Dendritic cell treated with granulocyte-macrophage colony-stimulating factor and Interleukin-4, amounts not matched to agents 40 ng/mL and 50 ng/mL, for 4 days (primary cell): ENCODE measurements around the gene TC2N.
"Not testable (repeated sequence)": the region's sequence is repeated elsewhere in the genome, so short reads cannot be mapped to it uniquely, and the experiment has no call there.

Experiments
- H3K27ac Mint-ChIP-seq: one replicate; pipeline ENCODE4 v1.8.0; 2022; ENCODE audit warnings: mild to moderate bottlenecking, mixed read lengths
- H3K27me3 Mint-ChIP-seq: one replicate; pipeline ENCODE4 v1.8.0; 2022; ENCODE audit warnings: mild to moderate bottlenecking, mixed read lengths
- H3K36me3 Mint-ChIP-seq: one replicate; pipeline ENCODE4 v1.8.0; 2022; ENCODE audit warnings: low read depth, mixed read lengths
- H3K4me1 Mint-ChIP-seq: one replicate; pipeline ENCODE4 v1.8.0; 2022; ENCODE audit warnings: low read depth, mixed read lengths
- H3K4me3 Mint-ChIP-seq: one replicate; pipeline ENCODE4 v1.8.0; 2022; ENCODE audit warnings: mild to moderate bottlenecking, moderate library complexity, mixed read lengths
- H3K9me3 Mint-ChIP-seq: one replicate; pipeline ENCODE4 v1.8.0; 2022; ENCODE audit warnings: mixed read lengths
- intact Hi-C: fragments of 100-400 bp; cut with micrococcal nuclease; formaldehyde crosslinking; loops from one replicate; pipeline ENCODE4 v1.15.0; 2022

TC2N gene

GRCh38 chr14:91810699-91811098 lies 56.6 kb downstream of the TC2N start:
- no peaks in the 10 kb centered on the region for H3K4me1 Mint-ChIP-seq
- peaks cover 6% of the 10 kb centered on the region for H3K36me3 Mint-ChIP-seq
- no peak overlapping the region for H3K27ac Mint-ChIP-seq

GRCh38 chr14:91806716-91807115 lies 60.6 kb downstream of the TC2N start:
- no peak overlapping the region for H3K4me3 Mint-ChIP-seq
- intact Hi-C loops: no loop called here
- no peaks in the 10 kb centered on the region for H3K4me1 Mint-ChIP-seq
- H3K36me3 Mint-ChIP-seq: peaks cover 6% of the 10 kb centered on the region
- peaks cover 51% of the 10 kb centered on the region for H3K9me3 Mint-ChIP-seq
- H3K27ac Mint-ChIP-seq: no peak overlapping the region
- no peaks in the 10 kb centered on the region for H3K27me3 Mint-ChIP-seq

More at GRCh38 chr14:91810699-91811098, 56.6 kb downstream of the TC2N start:
- H3K27me3 Mint-ChIP-seq: peaks cover 6% of the 10 kb centered on the region
- H3K4me3 Mint-ChIP-seq: no peak overlapping the region
- H3K9me3 Mint-ChIP-seq: peaks cover 47% of the 10 kb centered on the region
- intact Hi-C loops: no loop called here

- H3K27me3 Mint-ChIP-seq, H3K36me3 Mint-ChIP-seq, H3K4me3 Mint-ChIP-seq, H3K4me1 Mint-ChIP-seq, intact Hi-C loops, H3K27ac Mint-ChIP-seq: not testable (repeated sequence)
- H3K9me3 Mint-ChIP-seq: peaks cover 51% of the 10 kb centered on the region
Observed at GRCh38 chr14:91806094-91806493, 61.2 kb downstream of the TC2N start.

GRCh38 chr14:91805659-91806058 lies 61.7 kb downstream of the TC2N start:
- peaks cover 6% of the 10 kb centered on the region for H3K36me3 Mint-ChIP-seq
- intact Hi-C loops: no loop called here
- no peaks in the 10 kb centered on the region for H3K4me1 Mint-ChIP-seq
- H3K4me3 Mint-ChIP-seq: no peak overlapping the region
- H3K27me3 Mint-ChIP-seq: no peaks in the 10 kb centered on the region
- no peak overlapping the region for H3K27ac Mint-ChIP-seq
- H3K9me3 Mint-ChIP-seq: peaks cover 47% of the 10 kb centered on the region

- no peak overlapping the region for H3K4me3 Mint-ChIP-seq
- peaks cover 11% of the 10 kb centered on the region for H3K9me3 Mint-ChIP-seq
- intact Hi-C loops: no loop called here
- H3K4me1 Mint-ChIP-seq: no peaks in the 10 kb centered on the region
- H3K36me3 Mint-ChIP-seq: peaks cover 4% of the 10 kb centered on the region
- no peaks in the 10 kb centered on the region for H3K27me3 Mint-ChIP-seq
- no peak overlapping the region for H3K27ac Mint-ChIP-seq
Observed at GRCh38 chr14:91801358-91801757, 66.0 kb downstream of the TC2N start.

GRCh38 chr14:91796617-91797347 lies 70.6 kb downstream of the TC2N start:
- H3K27ac Mint-ChIP-seq: no peak overlapping the region
- no peaks in the 10 kb centered on the region for H3K9me3 Mint-ChIP-seq
- H3K27me3 Mint-ChIP-seq: no peaks in the 10 kb centered on the region
- H3K36me3 Mint-ChIP-seq: no peaks in the 10 kb centered on the region
- no peaks in the 10 kb centered on the region for H3K4me1 Mint-ChIP-seq
- intact Hi-C loops: no loop called here
- no peak overlapping the region for H3K4me3 Mint-ChIP-seq

GRCh38 chr14:91793704-91794103 lies 73.6 kb downstream of the TC2N start:
- H3K27ac Mint-ChIP-seq: no peak overlapping the region
- H3K27me3 Mint-ChIP-seq: peaks cover 2% of the 10 kb centered on the region
- intact Hi-C loops: no loop called here
- no peak overlapping the region for H3K4me3 Mint-ChIP-seq
- no peaks in the 10 kb centered on the region for H3K9me3 Mint-ChIP-seq
- no peaks in the 10 kb centered on the region for H3K4me1 Mint-ChIP-seq
- no peaks in the 10 kb centered on the region for H3K36me3 Mint-ChIP-seq

- Mint-ChIP-seq H3K27ac (no peak overlapping the region), H3K27me3 (peaks cover 3% of the 10 kb centered on the region), H3K36me3 (no peaks in the 10 kb centered on the region), H3K4me3 (no peak overlapping the region), H3K9me3 (no peaks in the 10 kb centered on the region), H3K4me1 (no peaks in the 10 kb centered on the region)
- intact Hi-C loops: no loop called here
Observed at GRCh38 chr14:91786188-91786587, 81.1 kb downstream of the TC2N start.

- H3K9me3 Mint-ChIP-seq: no peaks in the 10 kb centered on the region
- H3K4me3 Mint-ChIP-seq: no peak overlapping the region
- H3K4me1 Mint-ChIP-seq: no peaks in the 10 kb centered on the region
- intact Hi-C loops: no loop called here
- no peaks in the 10 kb centered on the region for H3K36me3 Mint-ChIP-seq
- H3K27ac Mint-ChIP-seq: no peak overlapping the region
- H3K27me3 Mint-ChIP-seq: no peaks in the 10 kb centered on the region
Observed at GRCh38 chr14:91780452-91780851, 86.9 kb downstream of the TC2N start.

GRCh38 chr14:91778217-91778616 lies 89.1 kb downstream of the TC2N start:
- Mint-ChIP-seq H3K4me3 (no peak overlapping the region), H3K27me3 (peaks cover 4% of the 10 kb centered on the region), H3K4me1 (peaks cover 11% of the 10 kb centered on the region), H3K9me3 (no peaks in the 10 kb centered on the region), H3K27ac (no peak overlapping the region), H3K36me3 (no peaks in the 10 kb centered on the region)
- intact Hi-C loops: no loop called here

GRCh38 chr14:91774140-91775096 lies 92.9 kb downstream of the TC2N start:
- intact Hi-C loops: no loop called here
- H3K27me3 Mint-ChIP-seq: peaks cover 5% of the 10 kb centered on the region
- no peak overlapping the region for H3K27ac Mint-ChIP-seq
- no peaks in the 10 kb centered on the region for H3K36me3 Mint-ChIP-seq
- peaks cover 11% of the 10 kb centered on the region for H3K4me1 Mint-ChIP-seq
- no peak overlapping the region for H3K4me3 Mint-ChIP-seq
- H3K9me3 Mint-ChIP-seq: no peaks in the 10 kb centered on the region

- Mint-ChIP-seq H3K9me3 (no peaks in the 10 kb centered on the region), H3K27me3 (peaks cover 5% of the 10 kb centered on the region), H3K4me3 (no peak overlapping the region), H3K36me3 (no peaks in the 10 kb centered on the region), H3K4me1 (peaks cover 11% of the 10 kb centered on the region), H3K27ac (no peak overlapping the region)
- intact Hi-C loops: no loop called here
Observed at GRCh38 chr14:91770185-91770584, 97.2 kb downstream of the TC2N start.

- Mint-ChIP-seq H3K4me3 (no peak overlapping the region), H3K27me3 (no peaks in the 10 kb centered on the region), H3K9me3 (peaks cover 18% of the 10 kb centered on the region), H3K36me3 (no peaks in the 10 kb centered on the region), H3K27ac (no peak overlapping the region), H3K4me1 (no peaks in the 10 kb centered on the region)
- intact Hi-C loops: no loop called here
Observed at GRCh38 chr14:91755570-91756295, 111.6 kb downstream of the TC2N start.

GRCh38 chr14:91754819-91755218 lies 112.5 kb downstream of the TC2N start:
- H3K27me3 Mint-ChIP-seq: no peaks in the 10 kb centered on the region
- no peaks in the 10 kb centered on the region for H3K36me3 Mint-ChIP-seq
- intact Hi-C loops: no loop called here
- H3K4me1 Mint-ChIP-seq: no peaks in the 10 kb centered on the region
- no peak overlapping the region for H3K27ac Mint-ChIP-seq
- no peak overlapping the region for H3K4me3 Mint-ChIP-seq
- H3K9me3 Mint-ChIP-seq: peaks cover 9% of the 10 kb centered on the region
